ENCODE data around the gene MSX2. TPM values are rescaled to one million over a fixed set of nuclear protein-coding genes. Genes with fewer than 3 reads are reported as not detected.

The MSX2 gene
- total and polyA plus RNA-seq, 2 of the 4 experiments (the other 2 are of a cell fraction), result 2.2 to 3.7 TPM

DNA sequence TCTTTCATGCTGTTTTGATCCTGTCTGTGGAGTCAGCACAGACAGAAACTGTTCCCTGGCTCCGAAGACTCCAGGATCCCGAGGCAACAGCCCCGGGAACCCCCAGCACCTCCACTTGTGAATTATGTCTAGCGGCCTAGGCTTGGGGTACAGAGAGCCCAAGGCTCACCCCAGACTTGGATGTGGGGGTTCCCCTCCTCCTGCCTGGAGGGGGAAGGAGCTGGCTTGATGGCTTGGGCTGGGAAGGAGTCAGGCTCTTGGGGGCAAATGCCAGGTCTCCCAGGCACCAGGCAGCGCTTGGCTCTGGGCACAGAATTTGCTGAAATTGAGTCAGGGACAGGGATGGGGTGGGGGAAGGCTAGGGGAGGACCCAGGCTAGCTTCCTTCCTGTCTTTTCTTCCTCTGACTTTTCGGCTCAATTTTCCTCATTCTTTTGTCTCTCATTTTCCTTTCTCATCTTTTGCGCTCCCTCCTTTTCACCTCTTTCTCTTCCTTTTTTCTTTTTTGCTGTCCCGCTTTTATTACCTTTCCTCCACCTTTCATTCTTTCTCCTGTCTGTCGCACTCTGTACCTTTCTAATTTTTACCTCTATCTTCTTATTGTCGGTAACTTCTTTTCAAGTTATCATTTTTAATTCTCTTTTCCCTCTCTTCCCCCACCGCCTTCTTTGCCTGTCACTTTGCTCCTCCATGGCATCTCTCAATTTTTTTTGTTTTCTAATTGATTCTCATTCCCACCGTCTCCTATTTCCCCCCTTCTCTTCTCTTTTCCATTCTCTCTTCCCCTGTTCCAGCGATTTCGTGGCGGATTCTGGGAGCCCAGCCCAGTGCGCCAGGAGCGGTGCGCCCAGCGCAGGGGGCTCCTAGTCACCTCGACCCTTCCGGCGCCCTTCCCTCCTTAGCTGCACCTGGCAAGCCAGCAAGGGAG lies 10.5 kb downstream of the MSX2 start:
- peaks cover 9% of the 10 kb centered on the region; the same call in 1 of the 2 replicates for H3K36me3 ChIP-seq (ENCODE audit: control insufficient read depth, insufficient read depth, low read length)
- no peak overlapping the region for H3K4me3 ChIP-seq (ENCODE audit: insufficient read depth, low read depth, low read length)
- H2AK5ac ChIP-seq (ENCODE audit: low read depth, low read length), result no peak overlapping the region
- H4K8ac ChIP-seq (ENCODE audit: low read depth in 2 of 2, low read length in 2 of 2), result no peak overlapping the region
- H4K91ac ChIP-seq (ENCODE audit: insufficient read depth, low read depth, low read length), result no peak overlapping the region
- peaks cover 27% of the 10 kb centered on the region for H3K27me3 ChIP-seq (ENCODE audit: control insufficient read depth, insufficient read depth, low read length)
- peaks cover 6% of the 10 kb centered on the region for H3K4me1 ChIP-seq (ENCODE audit: control insufficient read depth, insufficient read depth, low read length)
- CTCF ChIA-PET, result interaction anchor here (1.1 kb wide), 1 partner anchor 315 kb away, joined by 4 read pairs; no protein-coding TSS in a partner anchor
- H3K9ac ChIP-seq (ENCODE audit: low read depth, low read length), result no peak overlapping the region
- H2BK120ac ChIP-seq (ENCODE audit: low read depth, low read length), result no peak overlapping the region
- H2AFZ ChIP-seq (replicated peaks; ENCODE audit: low read length, poor library complexity), result peak overlapping the region; percentile 83
- POLR2A ChIA-PET (ENCODE audit: unreplicated experiment), result no interaction called here
- H3K27ac ChIP-seq (ENCODE audit: insufficient read depth, low read length), result no peak overlapping the region
- peak overlapping the region; percentile 62; the same call in 1 of the 2 replicates for H3K4me2 ChIP-seq (ENCODE audit: low read depth, low read length)
- no peak for DNase-seq
- intact Hi-C loops (cut with micrococcal nuclease) (loop anchor here (5.0 kb wide), 3 partner anchors 57 to 203 kb away; no protein-coding TSS in a partner anchor), in situ Hi-C loops (cut with MboI; ENCODE audit: low sequenced_read_pairs) (loop anchor here (25.0 kb wide), 1 partner anchor 323 kb away; no protein-coding TSS in a partner anchor), dilution Hi-C loops (cut with HindIII; ENCODE audit: low sequenced_read_pairs, unreplicated experiment) (no loop called here)
- H2BK15ac ChIP-seq (ENCODE audit: low read depth, low read length), result peak overlapping the region; percentile 31; the same call in 1 of the 3 replicates
- no peak overlapping the region for H2BK20ac ChIP-seq (ENCODE audit: low read depth, low read length)
- H4K5ac ChIP-seq (ENCODE audit: low read depth, low read length), result no peak overlapping the region
- H4K20me1 ChIP-seq (ENCODE audit: insufficient read depth, low read length), result no peaks in the 10 kb centered on the region
- H3K79me1 ChIP-seq (ENCODE audit: low read depth in 1 of 2, low read length in 2 of 2), result no peaks in the 10 kb centered on the region
- H3K23ac ChIP-seq (ENCODE audit: low read depth, low read length), result no peak overlapping the region
- ATAC-seq (ENCODE audit: low read depth), result no peak
- no peak for TF ChIP-seq CHD1 (IDR thresholded peaks at IDR 0.05; ENCODE audit: low read depth, low read length)
- TF ChIP-seq USF2 (IDR thresholded peaks at IDR 0.05; ENCODE audit: low read depth, low read length), result no peak
- TF ChIP-seq, protein P1, sequence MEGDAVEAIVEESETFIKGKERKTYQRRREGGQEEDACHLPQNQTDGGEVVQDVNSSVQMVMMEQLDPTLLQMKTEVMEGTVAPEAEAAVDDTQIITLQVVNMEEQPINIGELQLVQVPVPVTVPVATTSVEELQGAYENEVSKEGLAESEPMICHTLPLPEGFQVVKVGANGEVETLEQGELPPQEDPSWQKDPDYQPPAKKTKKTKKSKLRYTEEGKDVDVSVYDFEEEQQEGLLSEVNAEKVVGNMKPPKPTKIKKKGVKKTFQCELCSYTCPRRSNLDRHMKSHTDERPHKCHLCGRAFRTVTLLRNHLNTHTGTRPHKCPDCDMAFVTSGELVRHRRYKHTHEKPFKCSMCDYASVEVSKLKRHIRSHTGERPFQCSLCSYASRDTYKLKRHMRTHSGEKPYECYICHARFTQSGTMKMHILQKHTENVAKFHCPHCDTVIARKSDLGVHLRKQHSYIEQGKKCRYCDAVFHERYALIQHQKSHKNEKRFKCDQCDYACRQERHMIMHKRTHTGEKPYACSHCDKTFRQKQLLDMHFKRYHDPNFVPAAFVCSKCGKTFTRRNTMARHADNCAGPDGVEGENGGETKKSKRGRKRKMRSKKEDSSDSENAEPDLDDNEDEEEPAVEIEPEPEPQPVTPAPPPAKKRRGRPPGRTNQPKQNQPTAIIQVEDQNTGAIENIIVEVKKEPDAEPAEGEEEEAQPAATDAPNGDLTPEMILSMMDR (conservative IDR thresholded peaks at IDR 0.05; ENCODE audit: low read depth, low read length), result no peak
- no peak for TF ChIP-seq MXI1 (IDR thresholded peaks at IDR 0.05; ENCODE audit: borderline replicate concordance, low read depth, low read length)
- no peak for TF ChIP-seq RAD21 (IDR thresholded peaks at IDR 0.05; ENCODE audit: low read length)
- TF ChIP-seq NFE2L2 (IDR thresholded peaks at IDR 0.05; ENCODE audit: low read depth, low read length), result no peak
- no peak for TF ChIP-seq POLR2A (IDR thresholded peaks at IDR 0.05; ENCODE audit: low read depth, low read length)
- TF ChIP-seq ELK1 (IDR thresholded peaks at IDR 0.05; ENCODE audit: borderline replicate concordance, low read depth, low read length), result no peak
- TF ChIP-seq RCOR1 (IDR thresholded peaks at IDR 0.05; ENCODE audit: insufficient replicate concordance, low read length), result no peak
- no peak for TF ChIP-seq MAFK (IDR thresholded peaks at IDR 0.05; ENCODE audit: low read depth, low read length)
- TF ChIP-seq FOS (IDR thresholded peaks at IDR 0.05; ENCODE audit: low read depth, low read length), result no peak
- TF ChIP-seq SMC3 (IDR thresholded peaks at IDR 0.05; ENCODE audit: low read depth, low read length), result no peak
- H2AK9ac ChIP-seq (replicated peaks; ENCODE audit: low read depth, low read length, poor library complexity), result no peak overlapping the region
- BruUV-seq (replicated peaks), result no TSS peak
- no peak overlapping the region for H2BK5ac ChIP-seq (ENCODE audit: low read depth, low read length, poor library complexity, severe bottlenecking)
- H3K9me3 ChIP-seq (ENCODE audit: control insufficient read depth, insufficient read depth, low read length), result peaks cover 9% of the 10 kb centered on the region; the same call in 1 of the 2 replicates
- H3K4ac ChIP-seq (ENCODE audit: low read depth, low read length), result peak overlapping the region; percentile 29; the same call in 1 of the 2 replicates
- no peak overlapping the region for H3K18ac ChIP-seq (ENCODE audit: low read depth, low read length)
- WGBS, 2 experiments (ENCODE audit: extremely low coverage in 2 of 2, insufficient read length in 1 of 2), result 15% methylated on average over 10 of the region's 22 CpGs; no CpG with 5 or more reads in 1 of the 2 experiments
- H3K56ac ChIP-seq (ENCODE audit: extremely low read depth, insufficient read depth, low read length), result no peak overlapping the region
- H3K14ac ChIP-seq (replicated peaks; ENCODE audit: low read depth, low read length), result no peak overlapping the region
- no peaks in the 10 kb centered on the region; the same call in 1 of the 2 replicates for H3K9me1 ChIP-seq (ENCODE audit: insufficient read depth, low read length)
